ENCODE data around the gene SYVN1.

The SYVN1 gene

GRCh38 chr11:65131417-65131776 is 2.9 kb downstream of the SYVN1 start:
- no peak overlapping the region for H3K4me3 ChIP-seq (ENCODE audit: low read depth, low read length)
- no peak for TF ChIP-seq CTCF (conservative IDR thresholded peaks at IDR 0.05; ENCODE audit: low read depth, low read length)
- DNase-seq (ENCODE audit: low read depth) = no peak

- no peak for DNase-seq (ENCODE audit: low read depth)
- H3K4me3 ChIP-seq (ENCODE audit: low read depth, low read length) = no peak overlapping the region
- TF ChIP-seq CTCF (conservative IDR thresholded peaks at IDR 0.05; ENCODE audit: low read depth, low read length) = no peak
Measured at GRCh38 chr11:65130631-65131416, 3.5 kb downstream of the SYVN1 start.

- H3K4me3 ChIP-seq (ENCODE audit: low read depth, low read length) = no peak overlapping the region
- TF ChIP-seq CTCF (conservative IDR thresholded peaks at IDR 0.05; ENCODE audit: low read depth, low read length) = peak; percentile 3
- no peak for DNase-seq (ENCODE audit: low read depth)
Measured at GRCh38 chr11:65129649-65130441, 4.5 kb downstream of the SYVN1 start.

GRCh38 chr11:65128182-65129145 is 5.9 kb downstream of the SYVN1 start:
- no peak for DNase-seq (ENCODE audit: low read depth)
- no peak for TF ChIP-seq CTCF (conservative IDR thresholded peaks at IDR 0.05; ENCODE audit: low read depth, low read length)
- no peak overlapping the region for H3K4me3 ChIP-seq (ENCODE audit: low read depth, low read length)

GRCh38 chr11:65127473-65128181 is 6.7 kb downstream of the SYVN1 start:
- no peak for DNase-seq (ENCODE audit: low read depth)
- no peak for TF ChIP-seq CTCF (conservative IDR thresholded peaks at IDR 0.05; ENCODE audit: low read depth, low read length)
- no peak overlapping the region for H3K4me3 ChIP-seq (ENCODE audit: low read depth, low read length)

- no peak for DNase-seq (ENCODE audit: low read depth)
- TF ChIP-seq CTCF (conservative IDR thresholded peaks at IDR 0.05; ENCODE audit: low read depth, low read length) = no peak
- H3K4me3 ChIP-seq (ENCODE audit: low read depth, low read length) = no peak overlapping the region
Measured at GRCh38 chr11:65126624-65127274, 7.6 kb downstream of the SYVN1 start.
